ENCODE measurements around the gene PLEKHG4B.

DNA sequence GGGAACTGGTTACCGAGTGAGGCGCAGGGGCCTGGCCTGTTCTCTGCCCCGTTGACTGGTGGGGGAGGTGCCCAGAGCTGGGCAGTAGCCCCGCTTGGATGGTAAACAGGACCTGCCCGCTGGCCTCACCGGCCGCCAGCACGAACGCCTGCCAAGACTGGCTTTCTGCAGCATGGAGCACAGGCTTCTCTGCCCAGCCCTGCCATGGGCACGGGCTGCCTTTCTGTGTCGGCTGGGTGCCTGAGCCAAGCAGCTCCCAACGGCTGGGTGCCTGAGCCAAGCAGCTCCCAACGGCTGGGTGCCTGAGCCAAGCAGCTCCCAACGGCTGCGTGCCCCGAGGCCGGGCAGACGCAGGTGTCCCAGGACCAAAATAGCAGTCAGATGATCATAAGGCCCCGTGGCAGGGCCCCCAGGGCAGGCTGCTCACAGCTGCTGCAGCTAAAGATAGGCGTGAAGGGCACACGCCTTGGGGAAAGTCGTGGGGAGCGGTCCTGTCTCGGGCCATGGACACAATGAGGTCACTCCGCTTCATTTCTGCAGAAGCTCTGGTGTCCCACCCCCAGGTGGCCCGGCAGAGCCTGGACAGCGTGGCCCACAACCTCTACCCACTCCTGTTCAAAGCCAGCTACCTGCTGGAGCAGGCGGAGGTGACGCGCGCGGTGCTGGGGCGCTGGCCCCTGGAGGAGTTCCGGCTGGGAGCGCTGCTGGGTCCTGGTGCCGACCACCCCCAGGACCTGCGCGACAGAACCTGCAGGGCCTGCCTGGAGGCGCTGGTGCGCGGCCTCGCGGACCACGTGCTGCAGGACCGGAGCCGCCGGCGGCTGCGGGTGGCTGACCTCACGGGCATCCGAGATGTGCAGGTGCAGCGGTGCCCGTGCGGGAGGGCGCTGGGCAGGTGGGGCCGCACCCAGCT, 99.3 kb downstream of the PLEKHG4B start, which contains the start of gene LRRC14B:
- no peak for TF ChIP-seq RAD21 (IDR thresholded peaks at IDR 0.05; ENCODE audit: low read depth)
- no peak for TF ChIP-seq EZH2 (IDR thresholded peaks at IDR 0.05)
- TF ChIP-seq JUND (IDR thresholded peaks at IDR 0.05): no peak
- TF ChIP-seq, protein P1, sequence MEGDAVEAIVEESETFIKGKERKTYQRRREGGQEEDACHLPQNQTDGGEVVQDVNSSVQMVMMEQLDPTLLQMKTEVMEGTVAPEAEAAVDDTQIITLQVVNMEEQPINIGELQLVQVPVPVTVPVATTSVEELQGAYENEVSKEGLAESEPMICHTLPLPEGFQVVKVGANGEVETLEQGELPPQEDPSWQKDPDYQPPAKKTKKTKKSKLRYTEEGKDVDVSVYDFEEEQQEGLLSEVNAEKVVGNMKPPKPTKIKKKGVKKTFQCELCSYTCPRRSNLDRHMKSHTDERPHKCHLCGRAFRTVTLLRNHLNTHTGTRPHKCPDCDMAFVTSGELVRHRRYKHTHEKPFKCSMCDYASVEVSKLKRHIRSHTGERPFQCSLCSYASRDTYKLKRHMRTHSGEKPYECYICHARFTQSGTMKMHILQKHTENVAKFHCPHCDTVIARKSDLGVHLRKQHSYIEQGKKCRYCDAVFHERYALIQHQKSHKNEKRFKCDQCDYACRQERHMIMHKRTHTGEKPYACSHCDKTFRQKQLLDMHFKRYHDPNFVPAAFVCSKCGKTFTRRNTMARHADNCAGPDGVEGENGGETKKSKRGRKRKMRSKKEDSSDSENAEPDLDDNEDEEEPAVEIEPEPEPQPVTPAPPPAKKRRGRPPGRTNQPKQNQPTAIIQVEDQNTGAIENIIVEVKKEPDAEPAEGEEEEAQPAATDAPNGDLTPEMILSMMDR (IDR thresholded peaks at IDR 0.05 in 2 of 3, conservative IDR thresholded peaks at IDR 0.05 in 1 of 3; ENCODE audit: borderline replicate concordance in 1 of 3, insufficient read depth in 1 of 3, low read depth in 2 of 3, low read length in 2 of 3): no peak
- no peak for TF ChIP-seq SP1 (IDR thresholded peaks at IDR 0.05; ENCODE audit: low read depth)
- no peak for TF ChIP-seq POLR2A (IDR thresholded peaks at IDR 0.05; ENCODE audit: borderline replicate concordance, extremely low read depth, insufficient read depth, insufficient read length)
- no peak for TF ChIP-seq EGR1 (IDR thresholded peaks at IDR 0.05; ENCODE audit: low read depth)
- TF ChIP-seq, protein P2, sequence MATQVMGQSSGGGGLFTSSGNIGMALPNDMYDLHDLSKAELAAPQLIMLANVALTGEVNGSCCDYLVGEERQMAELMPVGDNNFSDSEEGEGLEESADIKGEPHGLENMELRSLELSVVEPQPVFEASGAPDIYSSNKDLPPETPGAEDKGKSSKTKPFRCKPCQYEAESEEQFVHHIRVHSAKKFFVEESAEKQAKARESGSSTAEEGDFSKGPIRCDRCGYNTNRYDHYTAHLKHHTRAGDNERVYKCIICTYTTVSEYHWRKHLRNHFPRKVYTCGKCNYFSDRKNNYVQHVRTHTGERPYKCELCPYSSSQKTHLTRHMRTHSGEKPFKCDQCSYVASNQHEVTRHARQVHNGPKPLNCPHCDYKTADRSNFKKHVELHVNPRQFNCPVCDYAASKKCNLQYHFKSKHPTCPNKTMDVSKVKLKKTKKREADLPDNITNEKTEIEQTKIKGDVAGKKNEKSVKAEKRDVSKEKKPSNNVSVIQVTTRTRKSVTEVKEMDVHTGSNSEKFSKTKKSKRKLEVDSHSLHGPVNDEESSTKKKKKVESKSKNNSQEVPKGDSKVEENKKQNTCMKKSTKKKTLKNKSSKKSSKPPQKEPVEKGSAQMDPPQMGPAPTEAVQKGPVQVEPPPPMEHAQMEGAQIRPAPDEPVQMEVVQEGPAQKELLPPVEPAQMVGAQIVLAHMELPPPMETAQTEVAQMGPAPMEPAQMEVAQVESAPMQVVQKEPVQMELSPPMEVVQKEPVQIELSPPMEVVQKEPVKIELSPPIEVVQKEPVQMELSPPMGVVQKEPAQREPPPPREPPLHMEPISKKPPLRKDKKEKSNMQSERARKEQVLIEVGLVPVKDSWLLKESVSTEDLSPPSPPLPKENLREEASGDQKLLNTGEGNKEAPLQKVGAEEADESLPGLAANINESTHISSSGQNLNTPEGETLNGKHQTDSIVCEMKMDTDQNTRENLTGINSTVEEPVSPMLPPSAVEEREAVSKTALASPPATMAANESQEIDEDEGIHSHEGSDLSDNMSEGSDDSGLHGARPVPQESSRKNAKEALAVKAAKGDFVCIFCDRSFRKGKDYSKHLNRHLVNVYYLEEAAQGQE (IDR thresholded peaks at IDR 0.05; ENCODE audit: low read depth): no peak
- TF ChIP-seq CEBPB (IDR thresholded peaks at IDR 0.05; ENCODE audit: low read depth): no peak
- no peak for TF ChIP-seq YY1 (IDR thresholded peaks at IDR 0.05; ENCODE audit: extremely low read depth, insufficient replicate concordance, low read depth, low read length)
- no peak for TF ChIP-seq ZFX (IDR thresholded peaks at IDR 0.05)
- TF ChIP-seq SIN3A (IDR thresholded peaks at IDR 0.05; ENCODE audit: low read depth): no peak

Data from HCT116 (cell line).